Gastrocnemius medialis (tissue), 4 donors: ENCODE data around the gene GSK3A.

Experiments used
- CTCF ChIP-seq, 5 experiments: fragments of 450-650 bp in 3 of 5; fragments of 200-600 bp in 2 of 5; sonication (generic) in 2 of 5; IDR thresholded peaks in 4 of 5; conservative IDR thresholded peaks in 1 of 5; 1 replicate in 4 of 5; 2 replicates in 1 of 5; pipeline ENCODE4 v1.5.1; 2016 to 2019; ENCODE audit warnings: antibody characterized with exemption in 5 of 5, mild to moderate bottlenecking in 3 of 5, moderate library complexity in 3 of 5
- POLR2A ChIP-seq, 2 donors: fragments of 450-650 bp; IDR thresholded peaks; one replicate each; pipeline ENCODE4 v1.6.1; 2017; ENCODE audit warnings: antibody characterized with exemption in 2 of 2, mild to moderate bottlenecking in 2 of 2, moderate library complexity in 2 of 2

GRCh38 chr19:42201489-42202289, 40.7 kb downstream of the GSK3A start:
- no peak for TF ChIP-seq CTCF (IDR thresholded peaks at IDR 0.05 in 4 of 5, conservative IDR thresholded peaks at IDR 0.05 in 1 of 5)
- TF ChIP-seq POLR2A (IDR thresholded peaks at IDR 0.05), result no peak
